ENCODE results near the gene VAMP5. TPM values are rescaled to one million over a fixed set of nuclear protein-coding genes. Genes with fewer than 3 reads are reported as not detected.

The VAMP5 gene
- total and polyA plus RNA-seq, 10 of the 15 experiments (the other 5 are each of a cell fraction or from before 2014, with no cell fraction given): 3.8 to 52.7 (median 24.1) TPM

DNA sequence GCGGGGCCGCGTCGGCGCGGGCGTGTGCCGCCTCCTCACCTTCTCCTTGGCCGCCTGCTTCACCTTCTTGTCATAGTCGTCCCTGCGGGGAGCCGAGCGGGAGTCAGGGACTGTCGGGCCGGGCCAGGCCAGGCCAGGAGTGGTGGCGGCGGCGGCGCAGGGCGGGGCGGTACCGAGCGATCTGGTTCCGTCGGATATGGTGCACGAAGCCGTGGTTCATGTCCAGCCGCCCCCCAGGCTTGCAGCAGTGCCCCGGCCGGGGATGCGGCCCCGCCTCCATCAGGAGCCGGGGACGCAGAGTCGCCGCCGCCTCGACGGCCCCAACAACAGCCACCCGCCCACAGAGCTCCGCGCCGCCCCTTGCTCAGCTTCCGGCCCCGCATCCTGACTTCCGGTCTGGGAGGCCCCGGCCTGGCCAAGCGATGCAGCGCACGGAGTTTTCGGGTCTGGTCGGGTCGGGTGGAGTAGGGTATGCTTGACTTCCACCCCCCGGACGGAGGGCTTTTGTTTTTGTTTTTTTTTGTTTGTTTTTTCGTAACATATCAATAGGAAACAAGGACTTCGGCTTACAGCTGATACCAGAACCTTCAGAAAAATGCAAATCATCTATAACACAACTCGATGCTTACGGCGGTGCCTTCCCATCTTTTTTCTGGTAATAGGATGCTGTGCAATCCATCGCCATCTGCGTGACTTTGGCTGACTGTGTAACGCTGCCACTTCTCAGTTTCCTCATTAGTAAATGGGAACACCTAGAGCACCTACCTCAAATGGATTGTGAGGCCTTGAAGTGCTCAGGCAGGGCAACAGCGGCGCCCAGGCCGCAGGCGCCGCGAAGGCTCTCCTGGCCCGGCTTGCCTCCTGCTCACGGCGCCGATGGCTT, 27.7 kb downstream of the VAMP5 start, which contains the start of gene C2orf68:
TSS of gene C2orf68 (minus strand) at position 362 of the 883 bp plus-strand sequence. CDS start at position 280, 82 bp downstream.
- in situ Hi-C loops (cut with MboI): no loop called here
- intact Hi-C loops (cut with micrococcal nuclease; ENCODE audit: unreplicated experiment): no loop called here
- Histone ChIP-seq H3K4me2 (ENCODE audit: control insufficient read depth, insufficient read depth) (peak within 1 kb of the TSS; percentile 72), H3K9me3 (replicated peaks; ENCODE audit: control insufficient read depth, insufficient read depth, low read length) (no peaks in the 10 kb centered on the region), H4K20me1 (ENCODE audit: control insufficient read depth, insufficient read depth) (no peaks in the 10 kb centered on the region; the same call in 1 of the 2 replicates), H3K4me1 (ENCODE audit: control insufficient read depth, insufficient read depth, low read length) (no peaks in the 10 kb centered on the region), H3K36me3 (ENCODE audit: control insufficient read depth in 2 of 2, insufficient read depth in 2 of 2, low read length in 1 of 2) (peaks cover 3 to 17% of the 10 kb centered on the region in 2 experiments; a peak in 3 of 4 replicates), H3K9ac (ENCODE audit: control insufficient read depth, insufficient read depth, low read length) (peak within 1 kb of the TSS; percentile 80), H3K27ac (ENCODE audit: control insufficient read depth, insufficient read depth) (peak within 1 kb of the TSS; percentile 55), H2AFZ (ENCODE audit: control insufficient read depth, low read depth, low read length) (peak within 1 kb of the TSS; percentile 93), H3K4me3 (peak within 1 kb of the TSS; percentile 81), H3K79me2 (ENCODE audit: control insufficient read depth, insufficient read depth, low read length) (peaks cover 24% of the 10 kb centered on the region), H3K27me3 (replicated peaks in 1 of 2; ENCODE audit: control insufficient read depth in 2 of 2, insufficient read depth in 2 of 2, low read length in 1 of 2) (no peaks in the 10 kb centered on the region)
- ATAC-seq: peak; percentile 84
- CTCF ChIA-PET: interaction anchor here (0.7 to 1.1 kb wide), 5 partner anchors 8 to 108 kb away, joined by 3 to 4 read pairs (median 3); no protein-coding TSS in a partner anchor
- TSS peak; percentile 88 for BruUV-seq (replicated peaks)
- WGBS (ENCODE audit: insufficient coverage, insufficient replicate concordance, low lambda C conversion rate, missing lambda C conversion rate): 13% methylated on average over 60 of the region's 73 CpGs
- SMC1A ChIA-PET (ENCODE audit: uncharacterized antibody, unreplicated experiment): interaction anchor here (0.6 to 1.4 kb wide), 5 partner anchors 8 to 57 kb away, joined by 3 to 4 read pairs (median 3); partner anchors contain the start of gene RNF181
- RAD21 ChIA-PET (ENCODE audit: unreplicated experiment): interaction anchor here (0.6 to 1.0 kb wide), 3 partner anchors 10 to 202 kb away, joined by 3 to 4 read pairs (median 4); no protein-coding TSS in a partner anchor
- POLR2A ChIA-PET: interaction anchor here (0.6 to 2.6 kb wide), 8 partner anchors 9 to 133 kb away, joined by 3 to 14 read pairs (median 4); partner anchors contain the start of genes MAT2A, RNF181, TMEM150A and VAMP8
- FAIRE-seq: peak; percentile 31
- peak; percentile 53 for DNase-seq (ENCODE audit: low read depth, low spot score)
- no peak for TF ChIP-seq RCOR1 (conservative IDR thresholded peaks at IDR 0.05; ENCODE audit: low read depth, low read length)
- TF ChIP-seq PAX5 (IDR thresholded peaks at IDR 0.05; ENCODE audit: borderline replicate concordance, low read depth, low read length): 0 out of 2 replicates have a peak, but pooled peaks have one; percentile 14
- no peak for TF ChIP-seq POU2F2 (IDR thresholded peaks at IDR 0.05; ENCODE audit: borderline replicate concordance, low read depth, low read length)
- TF ChIP-seq CREM (IDR thresholded peaks at IDR 0.05; ENCODE audit: low read depth): no peak; the same call in 1 of the 2 replicates
- TF ChIP-seq PML (IDR thresholded peaks at IDR 0.05; ENCODE audit: low read length): peak; percentile 67; the same call in 1 of the 2 replicates
- TF ChIP-seq SIX5 (IDR thresholded peaks at IDR 0.05; ENCODE audit: low read depth, low read length, severe bottlenecking): peak; percentile 45
- TF ChIP-seq POLR2AphosphoS5 (IDR thresholded peaks at IDR 0.05; ENCODE audit: low read length): peak; percentile 89
- TF ChIP-seq, protein P1, sequence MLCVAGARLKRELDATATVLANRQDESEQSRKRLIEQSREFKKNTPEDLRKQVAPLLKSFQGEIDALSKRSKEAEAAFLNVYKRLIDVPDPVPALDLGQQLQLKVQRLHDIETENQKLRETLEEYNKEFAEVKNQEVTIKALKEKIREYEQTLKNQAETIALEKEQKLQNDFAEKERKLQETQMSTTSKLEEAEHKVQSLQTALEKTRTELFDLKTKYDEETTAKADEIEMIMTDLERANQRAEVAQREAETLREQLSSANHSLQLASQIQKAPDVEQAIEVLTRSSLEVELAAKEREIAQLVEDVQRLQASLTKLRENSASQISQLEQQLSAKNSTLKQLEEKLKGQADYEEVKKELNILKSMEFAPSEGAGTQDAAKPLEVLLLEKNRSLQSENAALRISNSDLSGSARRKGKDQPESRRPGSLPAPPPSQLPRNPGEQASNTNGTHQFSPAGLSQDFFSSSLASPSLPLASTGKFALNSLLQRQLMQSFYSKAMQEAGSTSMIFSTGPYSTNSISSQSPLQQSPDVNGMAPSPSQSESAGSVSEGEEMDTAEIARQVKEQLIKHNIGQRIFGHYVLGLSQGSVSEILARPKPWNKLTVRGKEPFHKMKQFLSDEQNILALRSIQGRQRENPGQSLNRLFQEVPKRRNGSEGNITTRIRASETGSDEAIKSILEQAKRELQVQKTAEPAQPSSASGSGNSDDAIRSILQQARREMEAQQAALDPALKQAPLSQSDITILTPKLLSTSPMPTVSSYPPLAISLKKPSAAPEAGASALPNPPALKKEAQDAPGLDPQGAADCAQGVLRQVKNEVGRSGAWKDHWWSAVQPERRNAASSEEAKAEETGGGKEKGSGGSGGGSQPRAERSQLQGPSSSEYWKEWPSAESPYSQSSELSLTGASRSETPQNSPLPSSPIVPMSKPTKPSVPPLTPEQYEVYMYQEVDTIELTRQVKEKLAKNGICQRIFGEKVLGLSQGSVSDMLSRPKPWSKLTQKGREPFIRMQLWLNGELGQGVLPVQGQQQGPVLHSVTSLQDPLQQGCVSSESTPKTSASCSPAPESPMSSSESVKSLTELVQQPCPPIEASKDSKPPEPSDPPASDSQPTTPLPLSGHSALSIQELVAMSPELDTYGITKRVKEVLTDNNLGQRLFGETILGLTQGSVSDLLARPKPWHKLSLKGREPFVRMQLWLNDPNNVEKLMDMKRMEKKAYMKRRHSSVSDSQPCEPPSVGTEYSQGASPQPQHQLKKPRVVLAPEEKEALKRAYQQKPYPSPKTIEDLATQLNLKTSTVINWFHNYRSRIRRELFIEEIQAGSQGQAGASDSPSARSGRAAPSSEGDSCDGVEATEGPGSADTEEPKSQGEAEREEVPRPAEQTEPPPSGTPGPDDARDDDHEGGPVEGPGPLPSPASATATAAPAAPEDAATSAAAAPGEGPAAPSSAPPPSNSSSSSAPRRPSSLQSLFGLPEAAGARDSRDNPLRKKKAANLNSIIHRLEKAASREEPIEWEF (IDR thresholded peaks at IDR 0.05; ENCODE audit: insufficient replicate concordance, low read depth, low read length): no peak
- TF ChIP-seq IKZF1 (conservative IDR thresholded peaks at IDR 0.05): peak; percentile 91
- TF ChIP-seq BHLHE40 (IDR thresholded peaks at IDR 0.05; ENCODE audit: borderline replicate concordance in 1 of 2, low read depth in 2 of 2, low read length in 1 of 2): 0 out of 4 replicates have a peak, but pooled peaks of 1 of the 2 experiments have one; percentile 26
- TF ChIP-seq KLF5 (IDR thresholded peaks at IDR 0.05; ENCODE audit: partially characterized antibody): peak; percentile 39
- no peak for TF ChIP-seq BMI1 (IDR thresholded peaks at IDR 0.05; ENCODE audit: borderline replicate concordance)
- TF ChIP-seq, protein P2, sequence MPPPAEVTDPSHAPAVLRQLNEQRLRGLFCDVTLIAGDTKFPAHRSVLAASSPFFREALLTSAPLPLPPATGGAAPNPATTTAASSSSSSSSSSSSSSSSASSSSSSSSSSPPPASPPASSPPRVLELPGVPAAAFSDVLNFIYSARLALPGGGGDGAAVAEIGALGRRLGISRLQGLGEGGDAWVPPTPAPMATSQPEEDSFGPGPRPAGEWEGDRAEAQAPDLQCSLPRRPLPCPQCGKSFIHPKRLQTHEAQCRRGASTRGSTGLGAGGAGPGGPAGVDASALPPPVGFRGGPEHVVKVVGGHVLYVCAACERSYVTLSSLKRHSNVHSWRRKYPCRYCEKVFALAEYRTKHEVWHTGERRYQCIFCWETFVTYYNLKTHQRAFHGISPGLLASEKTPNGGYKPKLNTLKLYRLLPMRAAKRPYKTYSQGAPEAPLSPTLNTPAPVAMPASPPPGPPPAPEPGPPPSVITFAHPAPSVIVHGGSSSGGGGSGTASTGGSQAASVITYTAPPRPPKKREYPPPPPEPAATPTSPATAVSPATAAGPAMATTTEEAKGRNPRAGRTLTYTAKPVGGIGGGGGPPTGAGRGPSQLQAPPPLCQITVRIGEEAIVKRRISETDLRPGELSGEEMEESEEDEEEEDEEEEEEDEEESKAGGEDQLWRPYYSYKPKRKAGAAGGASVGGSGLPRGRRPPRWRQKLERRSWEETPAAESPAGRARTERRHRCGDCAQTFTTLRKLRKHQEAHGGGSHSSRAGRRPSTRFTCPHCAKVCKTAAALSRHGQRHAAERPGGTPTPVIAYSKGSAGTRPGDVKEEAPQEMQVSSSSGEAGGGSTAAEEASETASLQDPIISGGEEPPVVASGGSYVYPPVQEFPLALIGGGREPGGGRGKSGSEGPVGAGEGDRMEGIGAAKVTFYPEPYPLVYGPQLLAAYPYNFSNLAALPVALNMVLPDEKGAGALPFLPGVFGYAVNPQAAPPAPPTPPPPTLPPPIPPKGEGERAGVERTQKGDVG (CRISPR knock-in tag; IDR thresholded peaks at IDR 0.05): no peak
- TF ChIP-seq SIN3A (IDR thresholded peaks at IDR 0.05; ENCODE audit: low read depth, low read length): 0 out of 2 replicates have a peak, but pooled peaks have one; percentile 19

All from GM12878 (cell line).